Measurements from ENCODE around the gene HLCS. TPM values are rescaled to one million over a fixed set of nuclear protein-coding genes. Genes with fewer than 3 reads are reported as not detected.

The HLCS gene
- total RNA-seq, 2 donors from 2014 or later: 40.9 to 41.8 TPM

DNA sequence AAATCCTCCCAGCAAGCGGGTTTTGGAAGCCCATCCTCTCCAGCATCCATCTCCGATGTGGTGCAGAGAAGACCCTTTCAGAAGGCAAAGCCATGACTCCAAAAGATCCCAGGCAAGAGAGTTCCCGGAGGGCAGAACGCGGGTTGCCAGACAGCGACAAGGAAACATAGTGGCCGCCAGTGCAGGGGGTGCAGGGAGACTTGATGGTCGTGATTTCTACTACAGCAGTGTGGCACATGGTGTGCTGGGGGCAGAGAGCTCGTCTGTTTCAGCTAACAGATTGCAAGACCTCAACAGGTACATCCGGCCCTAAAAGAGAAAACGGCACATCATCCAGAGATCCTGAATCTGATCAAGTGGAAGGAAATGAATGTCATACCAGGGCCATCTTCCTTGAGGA lies 74.3 kb downstream of the HLCS start:
- Histone ChIP-seq H3K4me3 (no peak overlapping the region), H3K27ac (no peak overlapping the region), H3K27me3 (replicated peaks; ENCODE audit: insufficient read depth) (no peaks in the 10 kb centered on the region), H3K4me1 (replicated peaks) (no peaks in the 10 kb centered on the region), H3K9me3 (no peaks in the 10 kb centered on the region), H3K36me3 (no peaks in the 10 kb centered on the region)
- DNase-seq (ENCODE audit: low spot score): no peak
- intact Hi-C loops (cut with DNase I): no loop called here
- WGBS: 96% methylated on average over 11 of the region's 11 CpGs
- no peak for TF ChIP-seq POLR2AphosphoS5 (IDR thresholded peaks at IDR 0.05)
- TF ChIP-seq, protein P1, sequence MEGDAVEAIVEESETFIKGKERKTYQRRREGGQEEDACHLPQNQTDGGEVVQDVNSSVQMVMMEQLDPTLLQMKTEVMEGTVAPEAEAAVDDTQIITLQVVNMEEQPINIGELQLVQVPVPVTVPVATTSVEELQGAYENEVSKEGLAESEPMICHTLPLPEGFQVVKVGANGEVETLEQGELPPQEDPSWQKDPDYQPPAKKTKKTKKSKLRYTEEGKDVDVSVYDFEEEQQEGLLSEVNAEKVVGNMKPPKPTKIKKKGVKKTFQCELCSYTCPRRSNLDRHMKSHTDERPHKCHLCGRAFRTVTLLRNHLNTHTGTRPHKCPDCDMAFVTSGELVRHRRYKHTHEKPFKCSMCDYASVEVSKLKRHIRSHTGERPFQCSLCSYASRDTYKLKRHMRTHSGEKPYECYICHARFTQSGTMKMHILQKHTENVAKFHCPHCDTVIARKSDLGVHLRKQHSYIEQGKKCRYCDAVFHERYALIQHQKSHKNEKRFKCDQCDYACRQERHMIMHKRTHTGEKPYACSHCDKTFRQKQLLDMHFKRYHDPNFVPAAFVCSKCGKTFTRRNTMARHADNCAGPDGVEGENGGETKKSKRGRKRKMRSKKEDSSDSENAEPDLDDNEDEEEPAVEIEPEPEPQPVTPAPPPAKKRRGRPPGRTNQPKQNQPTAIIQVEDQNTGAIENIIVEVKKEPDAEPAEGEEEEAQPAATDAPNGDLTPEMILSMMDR (IDR thresholded peaks at IDR 0.05): no peak
- TF ChIP-seq POLR2A (IDR thresholded peaks at IDR 0.05): no peak

DNA sequence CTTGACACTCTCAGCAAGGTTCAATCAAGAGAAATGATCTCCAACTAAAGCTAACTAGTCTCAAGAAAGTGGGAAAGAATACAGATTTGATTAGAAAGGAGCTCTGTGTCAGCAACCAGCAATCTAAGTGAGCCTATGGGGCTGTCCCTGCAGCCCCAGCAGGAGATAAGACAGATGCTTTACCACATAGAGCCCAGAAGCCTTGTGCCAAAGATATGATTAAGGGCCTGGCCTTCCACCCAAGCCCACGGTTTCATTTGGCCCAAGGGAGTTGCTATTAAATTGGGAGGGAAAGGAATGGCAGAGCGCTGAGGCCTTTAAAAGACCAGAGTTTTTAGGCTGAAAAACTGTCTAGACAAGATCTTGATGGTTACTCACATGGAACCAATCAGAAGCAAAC lies 74.8 kb downstream of the HLCS start:
- H3K27ac ChIP-seq: no peak overlapping the region
- H3K36me3 ChIP-seq: no peaks in the 10 kb centered on the region
- no peaks in the 10 kb centered on the region for H3K27me3 ChIP-seq (replicated peaks; ENCODE audit: insufficient read depth)
- no peak for DNase-seq (ENCODE audit: low spot score)
- no peaks in the 10 kb centered on the region for H3K4me1 ChIP-seq (replicated peaks)
- intact Hi-C loops (cut with DNase I): no loop called here
- no peaks in the 10 kb centered on the region for H3K9me3 ChIP-seq
- no peak overlapping the region for H3K4me3 ChIP-seq
- no peak for TF ChIP-seq POLR2A (IDR thresholded peaks at IDR 0.05)
- TF ChIP-seq, protein P1 (IDR thresholded peaks at IDR 0.05): no peak
- TF ChIP-seq POLR2AphosphoS5 (IDR thresholded peaks at IDR 0.05): no peak
- WGBS: 56% methylated on average over 2 of the region's 2 CpGs

DNA sequence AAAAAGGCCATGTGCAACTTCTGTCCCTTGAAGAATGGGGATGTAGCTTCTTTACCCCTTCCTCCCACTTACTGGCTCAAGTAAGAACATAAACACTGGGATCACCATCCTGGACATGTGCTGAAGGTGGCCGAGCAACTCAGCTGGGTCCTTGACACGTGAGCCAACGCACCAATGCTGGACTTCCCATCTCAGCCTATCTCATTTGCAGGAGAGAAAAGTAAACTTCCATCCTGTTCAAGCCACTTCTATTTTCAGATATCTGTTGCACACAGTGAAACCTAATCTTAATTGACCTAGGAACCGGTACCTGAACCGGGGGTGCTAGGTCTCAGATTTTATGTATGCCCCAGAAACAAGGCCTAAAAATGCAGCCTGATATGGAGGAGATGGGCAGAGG lies 75.3 kb downstream of the HLCS start:
- intact Hi-C loops (cut with DNase I): no loop called here
- Histone ChIP-seq H3K9me3 (no peaks in the 10 kb centered on the region), H3K4me3 (no peak overlapping the region), H3K27me3 (replicated peaks; ENCODE audit: insufficient read depth) (no peaks in the 10 kb centered on the region), H3K27ac (no peak overlapping the region), H3K36me3 (no peaks in the 10 kb centered on the region), H3K4me1 (replicated peaks) (no peaks in the 10 kb centered on the region)
- 95% methylated on average over 5 of the region's 5 CpGs for WGBS
- DNase-seq (ENCODE audit: low spot score): no peak
- TF ChIP-seq POLR2A (IDR thresholded peaks at IDR 0.05) (no peak), POLR2AphosphoS5 (IDR thresholded peaks at IDR 0.05) (no peak)
- TF ChIP-seq, protein P1 (IDR thresholded peaks at IDR 0.05): no peak

DNA sequence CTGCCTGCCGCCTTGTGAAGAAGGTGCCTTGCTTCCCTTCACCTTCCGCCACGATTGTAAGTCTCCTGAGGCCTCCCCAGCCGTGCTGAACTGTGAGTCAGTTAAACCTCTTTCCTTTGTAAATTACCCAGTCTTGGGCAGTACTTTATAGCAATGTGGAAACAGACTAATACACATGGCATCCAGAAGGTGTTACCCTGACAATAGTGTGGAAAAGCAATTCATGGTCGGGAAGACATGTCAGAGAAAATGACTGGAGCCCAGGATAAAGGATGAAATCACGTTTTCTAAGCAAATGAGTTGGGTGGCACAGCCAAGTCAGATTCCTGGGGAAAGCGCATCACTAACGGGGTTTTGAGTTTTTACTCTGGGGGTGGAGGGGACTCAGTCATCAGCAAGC lies 76.4 kb downstream of the HLCS start:
- H3K27me3 ChIP-seq (replicated peaks; ENCODE audit: insufficient read depth): no peaks in the 10 kb centered on the region
- H3K36me3 ChIP-seq: no peaks in the 10 kb centered on the region
- WGBS: 94% methylated on average over 8 of the region's 8 CpGs
- no peak for TF ChIP-seq POLR2A (IDR thresholded peaks at IDR 0.05)
- TF ChIP-seq, protein P1 (IDR thresholded peaks at IDR 0.05): no peak
- TF ChIP-seq POLR2AphosphoS5 (IDR thresholded peaks at IDR 0.05): no peak
- no peak for DNase-seq (ENCODE audit: low spot score)
- intact Hi-C loops (cut with DNase I): no loop called here
- H3K9me3 ChIP-seq: no peaks in the 10 kb centered on the region
- H3K4me3 ChIP-seq: no peak overlapping the region
- H3K4me1 ChIP-seq (replicated peaks): no peaks in the 10 kb centered on the region
- no peak overlapping the region for H3K27ac ChIP-seq

DNA sequence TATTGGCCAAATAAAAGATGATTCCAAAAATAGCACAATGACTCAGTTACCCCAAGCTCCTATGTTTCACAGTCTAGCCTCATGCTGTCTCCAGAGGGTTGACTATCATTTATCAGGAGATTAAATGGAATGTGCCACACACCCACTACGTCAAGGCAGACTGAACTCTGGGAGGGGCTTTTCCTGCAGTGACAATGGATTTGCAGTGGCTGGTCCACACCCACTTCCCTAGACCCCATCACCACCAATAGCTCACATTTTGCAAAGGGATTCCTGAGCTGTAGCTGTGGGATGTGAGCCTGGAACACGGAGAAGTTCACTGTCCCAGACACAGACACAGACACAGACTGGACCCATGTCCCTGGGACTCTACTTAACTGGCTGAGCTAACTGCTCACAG lies 77.1 kb downstream of the HLCS start:
- 88% methylated on average over 2 of the region's 2 CpGs for WGBS
- no peak for DNase-seq (ENCODE audit: low spot score)
- Histone ChIP-seq H3K27me3 (replicated peaks; ENCODE audit: insufficient read depth) (no peaks in the 10 kb centered on the region), H3K4me1 (replicated peaks) (no peaks in the 10 kb centered on the region), H3K4me3 (no peak overlapping the region), H3K36me3 (no peaks in the 10 kb centered on the region), H3K27ac (no peak overlapping the region), H3K9me3 (no peaks in the 10 kb centered on the region)
- TF ChIP-seq, protein P1 (IDR thresholded peaks at IDR 0.05): no peak
- TF ChIP-seq POLR2AphosphoS5 (IDR thresholded peaks at IDR 0.05): no peak
- intact Hi-C loops (cut with DNase I): no loop called here

All from prostate gland (tissue), 2 donors.